Measurements from ENCODE around the gene SLU7. TPM values are rescaled to one million over a fixed set of nuclear protein-coding genes. Genes with fewer than 3 reads are reported as not detected.

Gene SLU7
- total RNA-seq, 3 donors from 2014 or later, result 77.0 to 88.3 (median 86.3) TPM

DNA sequence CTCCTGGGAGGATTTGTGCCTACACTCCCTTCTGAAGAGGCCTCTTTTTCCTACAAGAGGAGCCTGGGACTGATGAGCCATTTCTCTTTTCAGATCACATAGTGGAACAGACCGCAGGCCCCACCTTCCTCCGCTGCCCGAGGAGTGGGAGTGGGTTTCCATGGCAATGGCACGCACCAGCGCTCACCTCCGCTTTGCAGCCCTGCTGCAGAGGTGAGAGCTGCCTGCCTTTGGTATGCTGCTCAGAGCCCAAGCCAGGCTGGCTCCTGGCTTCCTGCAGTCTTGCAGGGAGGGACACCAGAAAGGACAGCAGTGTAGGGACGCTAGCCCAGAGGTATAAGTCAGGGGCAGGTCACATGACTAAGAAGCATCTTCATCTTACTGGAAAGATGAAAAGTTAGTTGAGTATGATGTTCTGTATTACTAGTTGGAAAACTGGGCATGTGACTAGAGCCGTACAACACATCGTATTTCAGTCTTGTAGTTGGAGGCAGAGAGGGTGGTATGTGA lies 15.2 kb upstream of the SLU7 start:
- intact Hi-C loops (cut with DNase I; ENCODE audit: low total_unique reads), result no loop called here
- Histone ChIP-seq H3K36me3 (no peaks in the 10 kb centered on the region), H3K4me3 (no peak overlapping the region), H3K27me3 (no peaks in the 10 kb centered on the region), H3K9me3 (no peaks in the 10 kb centered on the region), H3K27ac (no peak overlapping the region), H3K4me1 (no peaks in the 10 kb centered on the region)
- peak in 1 of 2 donors; percentile 45 for DNase-seq (ENCODE audit: low spot score in 2 of 2)
- TF ChIP-seq POLR2A (IDR thresholded peaks at IDR 0.05), result no peak
- TF ChIP-seq, protein P1, sequence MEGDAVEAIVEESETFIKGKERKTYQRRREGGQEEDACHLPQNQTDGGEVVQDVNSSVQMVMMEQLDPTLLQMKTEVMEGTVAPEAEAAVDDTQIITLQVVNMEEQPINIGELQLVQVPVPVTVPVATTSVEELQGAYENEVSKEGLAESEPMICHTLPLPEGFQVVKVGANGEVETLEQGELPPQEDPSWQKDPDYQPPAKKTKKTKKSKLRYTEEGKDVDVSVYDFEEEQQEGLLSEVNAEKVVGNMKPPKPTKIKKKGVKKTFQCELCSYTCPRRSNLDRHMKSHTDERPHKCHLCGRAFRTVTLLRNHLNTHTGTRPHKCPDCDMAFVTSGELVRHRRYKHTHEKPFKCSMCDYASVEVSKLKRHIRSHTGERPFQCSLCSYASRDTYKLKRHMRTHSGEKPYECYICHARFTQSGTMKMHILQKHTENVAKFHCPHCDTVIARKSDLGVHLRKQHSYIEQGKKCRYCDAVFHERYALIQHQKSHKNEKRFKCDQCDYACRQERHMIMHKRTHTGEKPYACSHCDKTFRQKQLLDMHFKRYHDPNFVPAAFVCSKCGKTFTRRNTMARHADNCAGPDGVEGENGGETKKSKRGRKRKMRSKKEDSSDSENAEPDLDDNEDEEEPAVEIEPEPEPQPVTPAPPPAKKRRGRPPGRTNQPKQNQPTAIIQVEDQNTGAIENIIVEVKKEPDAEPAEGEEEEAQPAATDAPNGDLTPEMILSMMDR (IDR thresholded peaks at IDR 0.05), result no peak
- TF ChIP-seq POLR2AphosphoS5 (IDR thresholded peaks at IDR 0.05), result no peak

GRCh38 chr5:160432787-160433186 lies 13.9 kb upstream of the SLU7 start:
- Histone ChIP-seq H3K27ac (no peak overlapping the region), H3K4me3 (no peak overlapping the region), H3K9me3 (no peaks in the 10 kb centered on the region), H3K27me3 (no peaks in the 10 kb centered on the region), H3K4me1 (no peaks in the 10 kb centered on the region), H3K36me3 (no peaks in the 10 kb centered on the region)
- TF ChIP-seq POLR2A (IDR thresholded peaks at IDR 0.05) (no peak), POLR2AphosphoS5 (IDR thresholded peaks at IDR 0.05) (no peak)
- DNase-seq (ENCODE audit: low spot score in 2 of 2), result no peak
- intact Hi-C loops (cut with DNase I; ENCODE audit: low total_unique reads), result no loop called here

DNA sequence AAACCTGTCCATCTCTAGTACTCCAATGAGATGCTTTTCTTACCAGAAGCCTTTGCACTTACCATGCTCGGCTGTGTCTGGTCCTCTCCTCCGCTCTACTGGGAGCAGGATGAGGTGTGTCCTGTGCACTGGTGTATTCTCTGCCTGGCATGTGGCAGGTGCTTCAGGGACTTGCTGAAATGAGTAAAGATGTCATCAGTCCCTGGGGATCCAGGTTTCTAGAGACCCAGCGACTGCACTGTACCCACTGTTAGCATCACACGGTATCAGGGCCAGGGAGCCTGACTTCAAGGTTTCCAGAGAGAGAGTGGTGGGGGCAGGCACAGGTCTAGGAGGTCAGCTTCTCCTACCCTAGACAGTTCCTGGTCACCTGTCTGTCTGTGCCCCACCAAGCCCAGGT lies 13.3 kb upstream of the SLU7 start:
- Histone ChIP-seq H3K36me3 (no peaks in the 10 kb centered on the region), H3K27me3 (no peaks in the 10 kb centered on the region), H3K4me3 (no peak overlapping the region), H3K9me3 (no peaks in the 10 kb centered on the region), H3K4me1 (no peaks in the 10 kb centered on the region), H3K27ac (no peak overlapping the region)
- DNase-seq (ENCODE audit: low spot score in 2 of 2), result no peak
- TF ChIP-seq POLR2A (IDR thresholded peaks at IDR 0.05) (no peak), POLR2AphosphoS5 (IDR thresholded peaks at IDR 0.05) (no peak)
- TF ChIP-seq, protein P1 (IDR thresholded peaks at IDR 0.05), result no peak
- intact Hi-C loops (cut with DNase I; ENCODE audit: low total_unique reads), result no loop called here

DNA sequence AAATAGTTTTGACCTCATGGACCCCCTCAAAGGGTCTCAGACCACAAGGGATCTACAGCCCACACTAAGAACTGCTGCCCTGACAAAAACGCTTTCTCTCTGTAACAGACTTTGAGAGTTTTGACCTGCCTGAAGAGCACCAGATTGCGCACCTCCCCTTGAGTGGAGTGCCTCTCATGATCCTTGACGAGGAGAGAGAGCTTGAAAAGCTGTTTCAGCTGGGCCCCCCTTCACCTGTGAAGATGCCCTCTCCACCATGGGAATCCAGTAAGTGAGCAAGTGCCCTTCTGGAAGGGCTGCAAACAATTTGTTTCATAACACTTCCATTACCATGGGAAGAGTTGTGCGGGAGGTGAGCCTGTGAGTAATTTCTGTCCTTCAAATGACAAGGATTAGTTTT lies 8.7 kb upstream of the SLU7 start:
- intact Hi-C loops (cut with DNase I; ENCODE audit: low total_unique reads), result no loop called here
- no peaks in the 10 kb centered on the region for H3K4me1 ChIP-seq
- no peak overlapping the region for H3K27ac ChIP-seq
- no peaks in the 10 kb centered on the region for H3K9me3 ChIP-seq
- TF ChIP-seq POLR2AphosphoS5 (IDR thresholded peaks at IDR 0.05) (no peak), POLR2A (IDR thresholded peaks at IDR 0.05) (no peak)
- TF ChIP-seq, protein P1 (IDR thresholded peaks at IDR 0.05), result no peak
- no peak overlapping the region for H3K4me3 ChIP-seq
- no peaks in the 10 kb centered on the region for H3K27me3 ChIP-seq
- no peak for DNase-seq (ENCODE audit: low spot score in 2 of 2)
- H3K36me3 ChIP-seq, result no peaks in the 10 kb centered on the region

DNA sequence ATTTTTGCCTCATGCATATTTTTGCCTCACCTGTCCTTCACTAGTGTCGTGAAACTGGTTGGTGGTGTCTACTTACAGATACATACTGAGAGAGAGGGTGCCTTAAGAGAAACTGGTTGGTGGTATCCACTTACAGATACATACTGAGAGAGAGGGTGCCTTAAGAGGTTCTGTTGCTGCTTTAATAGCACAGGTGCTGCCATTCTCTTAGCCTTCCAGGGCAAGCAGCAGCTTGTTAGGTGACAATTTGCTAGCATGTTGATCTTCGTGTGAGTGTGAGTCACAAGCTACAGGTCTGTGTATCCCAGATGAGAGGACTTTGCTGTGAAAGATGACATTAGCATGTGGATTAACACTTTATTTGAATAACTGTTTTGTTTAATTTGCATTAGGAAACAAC lies 4.2 kb upstream of the SLU7 start:
- intact Hi-C loops (cut with DNase I; ENCODE audit: low total_unique reads), result no loop called here
- H3K27me3 ChIP-seq, result no peaks in the 10 kb centered on the region
- no peaks in the 10 kb centered on the region for H3K4me1 ChIP-seq
- H3K36me3 ChIP-seq, result no peaks in the 10 kb centered on the region
- no peak for DNase-seq (ENCODE audit: low spot score in 2 of 2)
- no peak overlapping the region for H3K27ac ChIP-seq
- H3K9me3 ChIP-seq, result no peaks in the 10 kb centered on the region
- TF ChIP-seq POLR2A (IDR thresholded peaks at IDR 0.05) (no peak), POLR2AphosphoS5 (IDR thresholded peaks at IDR 0.05) (no peak)
- TF ChIP-seq, protein P1 (IDR thresholded peaks at IDR 0.05), result no peak
- H3K4me3 ChIP-seq, result no peak overlapping the region
